ENCODE data around the gene ZDHHC3.

GRCh38 chr3:44903314-44903713, 72.7 kb downstream of the ZDHHC3 start:
- TF ChIP-seq, protein P1, sequence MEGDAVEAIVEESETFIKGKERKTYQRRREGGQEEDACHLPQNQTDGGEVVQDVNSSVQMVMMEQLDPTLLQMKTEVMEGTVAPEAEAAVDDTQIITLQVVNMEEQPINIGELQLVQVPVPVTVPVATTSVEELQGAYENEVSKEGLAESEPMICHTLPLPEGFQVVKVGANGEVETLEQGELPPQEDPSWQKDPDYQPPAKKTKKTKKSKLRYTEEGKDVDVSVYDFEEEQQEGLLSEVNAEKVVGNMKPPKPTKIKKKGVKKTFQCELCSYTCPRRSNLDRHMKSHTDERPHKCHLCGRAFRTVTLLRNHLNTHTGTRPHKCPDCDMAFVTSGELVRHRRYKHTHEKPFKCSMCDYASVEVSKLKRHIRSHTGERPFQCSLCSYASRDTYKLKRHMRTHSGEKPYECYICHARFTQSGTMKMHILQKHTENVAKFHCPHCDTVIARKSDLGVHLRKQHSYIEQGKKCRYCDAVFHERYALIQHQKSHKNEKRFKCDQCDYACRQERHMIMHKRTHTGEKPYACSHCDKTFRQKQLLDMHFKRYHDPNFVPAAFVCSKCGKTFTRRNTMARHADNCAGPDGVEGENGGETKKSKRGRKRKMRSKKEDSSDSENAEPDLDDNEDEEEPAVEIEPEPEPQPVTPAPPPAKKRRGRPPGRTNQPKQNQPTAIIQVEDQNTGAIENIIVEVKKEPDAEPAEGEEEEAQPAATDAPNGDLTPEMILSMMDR (IDR thresholded peaks at IDR 0.05) = no peak
- TF ChIP-seq POLR2A (IDR thresholded peaks at IDR 0.05) = no peak
